Measurements from ENCODE around the gene CTNNB1. TPM values are rescaled to one million over a fixed set of nuclear protein-coding genes. Genes with fewer than 3 reads are reported as not detected.

CTNNB1 gene
- total and polyA plus RNA-seq, 2 of the 13 experiments (the other 11 are each of a cell fraction or from before 2014, with no cell fraction given), result 398 to 489 TPM

DNA sequence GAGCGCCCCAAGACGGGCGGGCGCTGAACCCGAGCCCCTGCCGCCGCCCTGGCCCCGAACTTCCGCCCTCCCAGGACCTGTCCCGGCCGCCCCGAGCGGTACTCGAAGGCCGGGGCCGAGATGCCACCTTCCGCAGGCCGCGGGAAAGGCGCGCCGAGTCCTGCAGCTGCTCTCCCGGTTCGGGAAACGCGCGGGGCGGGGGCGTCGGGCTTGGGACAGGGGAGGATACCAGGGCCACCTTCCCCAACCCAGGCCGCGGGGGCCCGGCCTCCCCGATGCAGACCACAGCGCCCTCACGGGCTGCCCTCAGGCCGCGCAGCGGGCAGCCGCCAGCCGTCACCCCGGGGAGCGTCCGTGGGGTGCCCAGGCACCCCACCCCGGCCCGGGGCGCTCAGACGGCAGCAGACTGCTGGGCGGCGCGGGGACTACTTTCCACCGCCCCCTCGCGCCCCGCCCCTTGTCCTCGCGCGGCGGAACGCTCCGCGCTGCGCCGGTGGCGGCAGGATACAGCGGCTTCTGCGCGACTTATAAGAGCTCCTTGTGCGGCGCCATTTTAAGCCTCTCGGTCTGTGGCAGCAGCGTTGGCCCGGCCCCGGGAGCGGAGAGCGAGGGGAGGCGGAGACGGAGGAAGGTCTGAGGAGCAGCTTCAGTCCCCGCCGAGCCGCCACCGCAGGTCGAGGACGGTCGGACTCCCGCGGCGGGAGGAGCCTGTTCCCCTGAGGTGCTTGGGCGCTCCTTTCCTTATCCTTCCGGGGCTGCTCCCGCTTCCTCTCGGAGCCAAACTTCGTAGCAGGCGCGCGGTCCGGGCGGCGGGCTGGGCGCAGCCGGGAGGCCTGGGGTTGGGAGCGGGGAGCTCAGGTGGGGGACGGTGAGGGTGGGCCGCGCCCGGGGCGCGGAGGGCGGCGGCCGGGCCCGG lies at the start of gene CTNNB1 (continued):
- TF ChIP-seq, protein P1, sequence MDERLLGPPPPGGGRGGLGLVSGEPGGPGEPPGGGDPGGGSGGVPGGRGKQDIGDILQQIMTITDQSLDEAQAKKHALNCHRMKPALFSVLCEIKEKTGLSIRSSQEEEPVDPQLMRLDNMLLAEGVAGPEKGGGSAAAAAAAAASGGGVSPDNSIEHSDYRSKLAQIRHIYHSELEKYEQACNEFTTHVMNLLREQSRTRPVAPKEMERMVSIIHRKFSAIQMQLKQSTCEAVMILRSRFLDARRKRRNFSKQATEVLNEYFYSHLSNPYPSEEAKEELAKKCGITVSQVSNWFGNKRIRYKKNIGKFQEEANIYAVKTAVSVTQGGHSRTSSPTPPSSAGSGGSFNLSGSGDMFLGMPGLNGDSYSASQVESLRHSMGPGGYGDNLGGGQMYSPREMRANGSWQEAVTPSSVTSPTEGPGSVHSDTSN (CRISPR knock-in tag; IDR thresholded peaks at IDR 0.05), result no peak
- TF ChIP-seq, protein P2, sequence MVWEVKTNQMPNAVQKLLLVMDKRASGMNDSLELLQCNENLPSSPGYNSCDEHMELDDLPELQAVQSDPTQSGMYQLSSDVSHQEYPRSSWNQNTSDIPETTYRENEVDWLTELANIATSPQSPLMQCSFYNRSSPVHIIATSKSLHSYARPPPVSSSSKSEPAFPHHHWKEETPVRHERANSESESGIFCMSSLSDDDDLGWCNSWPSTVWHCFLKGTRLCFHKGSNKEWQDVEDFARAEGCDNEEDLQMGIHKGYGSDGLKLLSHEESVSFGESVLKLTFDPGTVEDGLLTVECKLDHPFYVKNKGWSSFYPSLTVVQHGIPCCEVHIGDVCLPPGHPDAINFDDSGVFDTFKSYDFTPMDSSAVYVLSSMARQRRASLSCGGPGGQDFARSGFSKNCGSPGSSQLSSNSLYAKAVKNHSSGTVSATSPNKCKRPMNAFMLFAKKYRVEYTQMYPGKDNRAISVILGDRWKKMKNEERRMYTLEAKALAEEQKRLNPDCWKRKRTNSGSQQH (CRISPR knock-in tag; IDR thresholded peaks at IDR 0.05; ENCODE audit: low read depth), result peak; percentile 94; the same call in 1 of the 2 replicates
- TF ChIP-seq TCF7 (IDR thresholded peaks at IDR 0.05; ENCODE audit: low read depth) (no peak), JDP2 (CRISPR knock-in tag; IDR thresholded peaks at IDR 0.05; ENCODE audit: borderline replicate concordance) (no peak; the same call in 1 of the 2 replicates), PAWR (CRISPR knock-in tag; IDR thresholded peaks at IDR 0.05; ENCODE audit: borderline replicate concordance) (no peak), RAD21 (CRISPR knock-in tag; IDR thresholded peaks at IDR 0.05) (peak; percentile 68), SP5 (CRISPR knock-in tag; IDR thresholded peaks at IDR 0.05; ENCODE audit: borderline replicate concordance, low read depth) (peak; percentile 93), ZNF776 (CRISPR knock-in tag; IDR thresholded peaks at IDR 0.05) (no peak), RELA (CRISPR knock-in tag; IDR thresholded peaks at IDR 0.05) (0 out of 2 replicates have a peak, but pooled peaks have one; percentile 55), SOX5 (CRISPR knock-in tag; IDR thresholded peaks at IDR 0.05; ENCODE audit: borderline replicate concordance) (peak; percentile 74; the same call in 1 of the 2 replicates), ARID2 (CRISPR knock-in tag; IDR thresholded peaks at IDR 0.05; ENCODE audit: borderline replicate concordance) (no peak), GABPB1 (CRISPR knock-in tag; IDR thresholded peaks at IDR 0.05) (peak; percentile 90), MIER2 (CRISPR knock-in tag; IDR thresholded peaks at IDR 0.05) (0 out of 2 replicates have a peak, but pooled peaks have one; percentile 58), PITX1 (CRISPR knock-in tag; IDR thresholded peaks at IDR 0.05) (peak; percentile 92), THYN1 (CRISPR knock-in tag; IDR thresholded peaks at IDR 0.05; ENCODE audit: borderline replicate concordance, low read depth) (no peak), BRCA1 (CRISPR knock-in tag; IDR thresholded peaks at IDR 0.05) (no peak)
- TF ChIP-seq, protein P3, sequence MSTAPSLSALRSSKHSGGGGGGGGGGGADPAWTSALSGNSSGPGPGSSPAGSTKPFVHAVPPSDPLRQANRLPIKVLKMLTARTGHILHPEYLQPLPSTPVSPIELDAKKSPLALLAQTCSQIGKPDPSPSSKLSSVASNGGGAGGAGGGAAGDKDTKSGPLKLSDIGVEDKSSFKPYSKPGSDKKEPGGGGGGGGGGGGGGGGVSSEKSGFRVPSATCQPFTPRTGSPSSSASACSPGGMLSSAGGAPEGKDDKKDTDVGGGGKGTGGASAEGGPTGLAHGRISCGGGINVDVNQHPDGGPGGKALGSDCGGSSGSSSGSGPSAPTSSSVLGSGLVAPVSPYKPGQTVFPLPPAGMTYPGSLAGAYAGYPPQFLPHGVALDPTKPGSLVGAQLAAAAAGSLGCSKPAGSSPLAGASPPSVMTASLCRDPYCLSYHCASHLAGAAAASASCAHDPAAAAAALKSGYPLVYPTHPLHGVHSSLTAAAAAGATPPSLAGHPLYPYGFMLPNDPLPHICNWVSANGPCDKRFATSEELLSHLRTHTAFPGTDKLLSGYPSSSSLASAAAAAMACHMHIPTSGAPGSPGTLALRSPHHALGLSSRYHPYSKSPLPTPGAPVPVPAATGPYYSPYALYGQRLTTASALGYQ (CRISPR knock-in tag; IDR thresholded peaks at IDR 0.05), result peak; percentile 74; the same call in 1 of the 2 replicates
- TF ChIP-seq, protein P4, sequence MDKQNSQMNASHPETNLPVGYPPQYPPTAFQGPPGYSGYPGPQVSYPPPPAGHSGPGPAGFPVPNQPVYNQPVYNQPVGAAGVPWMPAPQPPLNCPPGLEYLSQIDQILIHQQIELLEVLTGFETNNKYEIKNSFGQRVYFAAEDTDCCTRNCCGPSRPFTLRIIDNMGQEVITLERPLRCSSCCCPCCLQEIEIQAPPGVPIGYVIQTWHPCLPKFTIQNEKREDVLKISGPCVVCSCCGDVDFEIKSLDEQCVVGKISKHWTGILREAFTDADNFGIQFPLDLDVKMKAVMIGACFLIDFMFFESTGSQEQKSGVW (CRISPR knock-in tag; IDR thresholded peaks at IDR 0.05; ENCODE audit: borderline replicate concordance), result no peak
- TF ChIP-seq, protein P5, sequence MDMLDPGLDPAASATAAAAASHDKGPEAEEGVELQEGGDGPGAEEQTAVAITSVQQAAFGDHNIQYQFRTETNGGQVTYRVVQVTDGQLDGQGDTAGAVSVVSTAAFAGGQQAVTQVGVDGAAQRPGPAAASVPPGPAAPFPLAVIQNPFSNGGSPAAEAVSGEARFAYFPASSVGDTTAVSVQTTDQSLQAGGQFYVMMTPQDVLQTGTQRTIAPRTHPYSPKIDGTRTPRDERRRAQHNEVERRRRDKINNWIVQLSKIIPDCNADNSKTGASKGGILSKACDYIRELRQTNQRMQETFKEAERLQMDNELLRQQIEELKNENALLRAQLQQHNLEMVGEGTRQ (IDR thresholded peaks at IDR 0.05; ENCODE audit: low read depth, low read length), result no peak
- TF ChIP-seq, protein P5 (CRISPR knock-in tag; IDR thresholded peaks at IDR 0.05; ENCODE audit: borderline replicate concordance), result peak; percentile 21; the same call in 1 of the 2 replicates

All from HepG2 (cell line).